Osteoblast (primary cell): ENCODE data around the gene OTOP2. TPM values are rescaled to one million over a fixed set of nuclear protein-coding genes. Genes with fewer than 3 reads are reported as not detected.

Source experiments
- DNase-seq: peaks from one replicate; pipeline ENCODE4 v3.0.0; 2011; ENCODE audit warnings: low spot score, mixed read lengths; ENCODE audit not compliant: insufficient read length; ENCODE audit errors: missing footprints
- H2AFZ ChIP-seq: 2 replicates; pipeline ENCODE4 v1.6.0; 2011; ENCODE audit warnings: mild to moderate bottlenecking, low read length
- H3K27ac ChIP-seq: 2 replicates; pipeline ENCODE4 v1.5.1; 2011; ENCODE audit warnings: mild to moderate bottlenecking, low read depth, low read length, moderate library complexity
- H3K27me3 ChIP-seq: 2 replicates; pipeline ENCODE4 v1.6.0; 2012; ENCODE audit warnings: mild to moderate bottlenecking, control low read depth, inconsistent platforms, low read length, moderate library complexity; ENCODE audit not compliant: insufficient read depth
- H3K36me3 ChIP-seq: 2 replicates; pipeline ENCODE4 v1.5.1; 2011; ENCODE audit warnings: mild to moderate bottlenecking, low read length, control low read depth, moderate library complexity; ENCODE audit not compliant: insufficient read depth
- H3K4me1 ChIP-seq: 2 replicates; pipeline ENCODE4 v1.5.1; 2011; ENCODE audit warnings: mild to moderate bottlenecking, low read length, control low read depth, moderate library complexity; ENCODE audit not compliant: insufficient read depth
- H3K4me2 ChIP-seq: 2 replicates; pipeline ENCODE4 v1.6.0; 2011; ENCODE audit warnings: mild to moderate bottlenecking, low read length; ENCODE audit not compliant: insufficient read depth
- H3K4me3 ChIP-seq: fragments of 200-600 bp; sonication (generic); 3 replicates; pipeline ENCODE4 v1.5.1; 2012; ENCODE audit warnings: mild to moderate bottlenecking, low read length, inconsistent platforms; ENCODE audit not compliant: insufficient read depth
- H3K79me2 ChIP-seq: 2 replicates; pipeline ENCODE4 v1.6.0; 2012; ENCODE audit warnings: mild to moderate bottlenecking, low read length, control low read depth, inconsistent platforms; ENCODE audit not compliant: insufficient read depth
- H3K9me3 ChIP-seq: 2 replicates; pipeline ENCODE4 v1.5.1; 2011; ENCODE audit warnings: low read depth, low read length, control low read depth
- H4K20me1 ChIP-seq: 2 replicates; pipeline ENCODE4 v1.6.0; 2012; ENCODE audit warnings: mild to moderate bottlenecking, low read length, control low read depth; ENCODE audit not compliant: insufficient read depth
- total RNA-seq: library from RNA; depleted of rRNA; stranded (reverse); fragments of >200 nt; gene quantifications from 2 replicates; pipeline ENCODE4 v1.2.3, GENCODE V29; 2012
- TF ChIP-seq, protein P1 (sequence below): IDR thresholded peaks from 2 replicates; pipeline ENCODE4 v1.5.1; 2011; ENCODE audit warnings: mild to moderate bottlenecking, low read depth, low read length, moderate library complexity; ENCODE audit errors: extremely low read depth

OTOP2 gene
- total RNA-seq, 1 donor = not detected

GRCh38 chr17:74943808-74944522 lies 19.9 kb downstream of the OTOP2 start:
- H3K27ac ChIP-seq = no peak overlapping the region
- H2AFZ ChIP-seq = no peak overlapping the region
- no peaks in the 10 kb centered on the region for H3K9me3 ChIP-seq
- peaks cover 23% of the 10 kb centered on the region for H3K27me3 ChIP-seq
- H4K20me1 ChIP-seq = no peaks in the 10 kb centered on the region
- no peak for DNase-seq
- H3K79me2 ChIP-seq = no peaks in the 10 kb centered on the region
- H3K36me3 ChIP-seq = no peaks in the 10 kb centered on the region
- TF ChIP-seq, protein P1, sequence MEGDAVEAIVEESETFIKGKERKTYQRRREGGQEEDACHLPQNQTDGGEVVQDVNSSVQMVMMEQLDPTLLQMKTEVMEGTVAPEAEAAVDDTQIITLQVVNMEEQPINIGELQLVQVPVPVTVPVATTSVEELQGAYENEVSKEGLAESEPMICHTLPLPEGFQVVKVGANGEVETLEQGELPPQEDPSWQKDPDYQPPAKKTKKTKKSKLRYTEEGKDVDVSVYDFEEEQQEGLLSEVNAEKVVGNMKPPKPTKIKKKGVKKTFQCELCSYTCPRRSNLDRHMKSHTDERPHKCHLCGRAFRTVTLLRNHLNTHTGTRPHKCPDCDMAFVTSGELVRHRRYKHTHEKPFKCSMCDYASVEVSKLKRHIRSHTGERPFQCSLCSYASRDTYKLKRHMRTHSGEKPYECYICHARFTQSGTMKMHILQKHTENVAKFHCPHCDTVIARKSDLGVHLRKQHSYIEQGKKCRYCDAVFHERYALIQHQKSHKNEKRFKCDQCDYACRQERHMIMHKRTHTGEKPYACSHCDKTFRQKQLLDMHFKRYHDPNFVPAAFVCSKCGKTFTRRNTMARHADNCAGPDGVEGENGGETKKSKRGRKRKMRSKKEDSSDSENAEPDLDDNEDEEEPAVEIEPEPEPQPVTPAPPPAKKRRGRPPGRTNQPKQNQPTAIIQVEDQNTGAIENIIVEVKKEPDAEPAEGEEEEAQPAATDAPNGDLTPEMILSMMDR = no peak
- no peaks in the 10 kb centered on the region for H3K4me1 ChIP-seq
- H3K4me3 ChIP-seq = no peak overlapping the region
- H3K4me2 ChIP-seq = no peak overlapping the region

GRCh38 chr17:74945543-74945942 lies 21.5 kb downstream of the OTOP2 start:
- H3K27me3 ChIP-seq = peaks cover 23% of the 10 kb centered on the region
- no peak overlapping the region for H3K27ac ChIP-seq
- H3K4me1 ChIP-seq = no peaks in the 10 kb centered on the region
- H3K4me2 ChIP-seq = no peak overlapping the region
- H3K9me3 ChIP-seq = no peaks in the 10 kb centered on the region
- TF ChIP-seq, protein P1 = no peak
- H3K36me3 ChIP-seq = no peaks in the 10 kb centered on the region
- no peak overlapping the region for H3K4me3 ChIP-seq
- no peaks in the 10 kb centered on the region for H4K20me1 ChIP-seq
- no peak overlapping the region for H2AFZ ChIP-seq
- DNase-seq = no peak
- no peaks in the 10 kb centered on the region for H3K79me2 ChIP-seq

GRCh38 chr17:74946641-74947040 lies 22.6 kb downstream of the OTOP2 start:
- Histone ChIP-seq H3K9me3 (no peaks in the 10 kb centered on the region), H3K4me2 (no peak overlapping the region), H3K36me3 (no peaks in the 10 kb centered on the region), H3K79me2 (no peaks in the 10 kb centered on the region), H3K4me1 (no peaks in the 10 kb centered on the region), H4K20me1 (no peaks in the 10 kb centered on the region), H3K27ac (no peak overlapping the region), H3K27me3 (peaks cover 23% of the 10 kb centered on the region), H3K4me3 (no peak overlapping the region), H2AFZ (no peak overlapping the region)
- no peak for DNase-seq
- TF ChIP-seq, protein P1 = no peak

DNA sequence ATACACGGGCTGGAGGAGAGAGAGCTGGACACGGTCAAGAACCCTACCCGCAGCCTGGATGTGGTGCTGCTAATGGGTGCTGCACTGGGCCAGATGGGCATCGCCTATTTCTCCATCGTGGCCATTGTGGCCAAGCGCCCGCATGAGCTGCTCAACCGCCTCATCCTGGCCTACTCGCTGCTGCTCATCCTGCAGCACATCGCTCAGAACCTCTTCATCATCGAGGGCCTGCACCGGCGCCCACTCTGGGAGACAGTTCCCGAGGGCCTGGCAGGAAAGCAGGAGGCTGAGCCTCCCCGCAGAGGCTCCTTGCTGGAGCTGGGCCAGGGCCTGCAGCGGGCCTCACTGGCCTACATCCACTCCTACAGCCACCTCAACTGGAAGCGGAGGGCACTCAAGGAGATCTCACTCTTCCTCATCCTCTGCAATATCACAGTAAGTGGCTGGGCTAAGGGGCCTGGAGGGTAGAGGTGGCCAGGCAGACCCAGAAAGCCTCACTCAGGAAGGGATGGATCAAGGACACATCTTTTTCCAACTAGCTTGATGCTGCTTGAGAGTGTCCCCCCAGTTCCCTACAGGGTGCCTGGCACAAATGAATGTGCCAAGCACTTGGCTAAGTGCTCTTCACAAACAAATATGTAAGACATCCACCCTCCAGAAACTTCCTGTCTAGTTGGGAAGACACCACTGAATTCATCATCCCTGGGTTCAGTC lies 23.1 kb downstream of the OTOP2 start:
- no peaks in the 10 kb centered on the region for H3K79me2 ChIP-seq
- H3K4me1 ChIP-seq = no peaks in the 10 kb centered on the region
- DNase-seq = no peak
- no peak overlapping the region for H3K4me2 ChIP-seq
- H2AFZ ChIP-seq = no peak overlapping the region
- H3K36me3 ChIP-seq = no peaks in the 10 kb centered on the region
- H3K4me3 ChIP-seq = no peak overlapping the region
- TF ChIP-seq, protein P1 = no peak
- H3K27me3 ChIP-seq = peaks cover 24% of the 10 kb centered on the region
- no peaks in the 10 kb centered on the region for H4K20me1 ChIP-seq
- H3K27ac ChIP-seq = no peak overlapping the region
- no peaks in the 10 kb centered on the region for H3K9me3 ChIP-seq
